ENCODE data around the gene KCNG4.
A peak's percentile ranks its signal among the peaks of the same experiment; 100 is the strongest.
"Not testable (repeated sequence)": the region's sequence is repeated elsewhere in the genome, so short reads cannot be mapped to it uniquely, and the experiment has no call there.

KCNG4 gene

DNA sequence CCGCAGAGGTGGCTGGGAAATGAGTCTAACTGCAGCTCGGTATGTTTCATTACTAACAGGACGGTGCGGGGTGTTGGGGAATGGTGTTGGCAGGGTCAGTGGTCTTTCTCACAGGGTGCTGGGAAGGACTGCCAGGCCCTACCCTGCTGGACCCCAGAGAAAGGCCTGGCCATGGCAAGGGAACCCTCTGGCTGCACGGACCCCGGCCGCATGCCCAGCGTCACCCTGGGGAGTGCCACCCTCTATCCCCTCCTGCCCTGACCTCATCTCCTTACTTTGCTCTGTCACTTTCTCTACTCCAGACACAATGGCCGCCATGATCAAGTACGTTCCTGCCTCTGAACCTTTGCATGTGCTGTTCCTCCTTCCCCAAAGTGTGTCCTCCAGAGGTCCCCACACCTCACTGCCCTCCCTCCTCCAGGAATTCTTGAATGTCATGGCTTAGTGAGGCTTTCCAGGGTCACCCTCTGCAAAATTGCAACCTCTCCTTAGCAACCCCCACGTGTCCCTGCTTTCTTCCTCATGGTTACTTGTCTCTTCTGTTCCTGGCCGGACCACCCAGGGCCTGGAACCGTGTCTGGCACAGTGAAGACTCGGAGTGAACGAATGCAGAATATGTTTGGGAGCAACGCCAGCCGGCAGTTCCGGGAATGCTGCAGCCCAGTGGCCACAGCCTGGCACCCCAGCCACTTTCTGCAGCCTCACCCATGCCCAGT, 33.7 kb downstream of the KCNG4 start:
- DNase-seq (ENCODE audit: low read depth), result no peak

DNA sequence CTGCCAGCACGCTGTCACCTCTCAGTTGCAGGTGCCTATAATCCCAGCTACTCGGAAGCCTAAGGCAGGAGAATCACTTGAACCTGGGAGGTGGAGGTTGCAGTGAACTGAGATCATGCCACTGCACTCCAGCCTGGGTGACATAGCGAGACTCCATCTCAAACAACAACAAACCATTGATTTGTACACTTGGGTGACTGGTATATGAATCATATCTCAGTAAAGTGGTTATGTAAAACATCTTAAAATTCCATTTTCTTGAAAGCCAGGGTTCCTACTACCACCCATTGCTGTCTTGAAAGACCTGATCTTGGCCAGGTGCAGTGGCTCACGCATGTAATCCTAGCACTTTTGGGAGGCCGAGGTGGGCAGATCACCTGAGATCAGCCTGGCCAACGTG, 34.7 kb downstream of the KCNG4 start:
- not testable (repeated sequence) for DNase-seq (ENCODE audit: low read depth)

DNA sequence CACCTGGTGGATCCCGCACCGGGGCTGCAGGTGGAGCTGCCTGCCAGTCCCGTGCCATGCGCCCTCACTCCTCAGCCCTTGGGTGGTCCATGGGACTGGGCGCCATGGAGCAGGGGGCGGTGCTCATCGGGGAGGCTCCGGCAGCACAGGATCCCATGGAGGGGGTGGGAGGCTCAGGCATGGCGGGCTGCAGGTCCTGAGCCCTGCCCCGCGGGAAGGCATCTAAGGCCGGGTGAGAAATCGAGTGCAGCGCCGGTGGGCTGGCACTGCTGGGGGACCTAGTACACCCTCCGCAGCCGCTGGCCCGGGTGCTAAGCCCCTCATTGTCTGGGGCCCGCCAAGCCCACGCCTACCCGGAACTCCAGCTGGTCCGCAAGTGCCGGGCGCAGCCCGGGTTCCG, 35.3 kb downstream of the KCNG4 start:
- DNase-seq (ENCODE audit: low read depth), result not testable (repeated sequence)

DNA sequence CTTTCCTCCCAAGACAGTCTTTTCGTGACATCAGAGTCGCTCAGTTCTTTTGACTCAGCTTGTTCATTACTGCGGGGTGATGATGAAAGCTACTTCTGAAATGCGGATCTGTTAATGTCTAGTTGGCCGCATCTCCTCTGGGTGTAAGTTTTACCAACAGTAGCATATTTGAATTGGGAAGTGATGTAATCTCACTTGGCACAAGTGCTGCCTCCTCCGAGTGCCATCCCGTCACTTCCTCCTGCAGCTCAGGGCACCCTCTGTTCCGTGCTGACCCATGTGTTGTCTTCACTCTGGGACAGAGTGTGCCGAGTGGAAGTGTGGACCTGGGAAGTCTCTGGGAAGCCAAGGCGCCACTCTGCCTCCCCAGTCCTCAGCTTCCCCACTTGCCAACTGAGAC, 40.0 kb downstream of the KCNG4 start:
- no peak for DNase-seq (ENCODE audit: low read depth)

DNA sequence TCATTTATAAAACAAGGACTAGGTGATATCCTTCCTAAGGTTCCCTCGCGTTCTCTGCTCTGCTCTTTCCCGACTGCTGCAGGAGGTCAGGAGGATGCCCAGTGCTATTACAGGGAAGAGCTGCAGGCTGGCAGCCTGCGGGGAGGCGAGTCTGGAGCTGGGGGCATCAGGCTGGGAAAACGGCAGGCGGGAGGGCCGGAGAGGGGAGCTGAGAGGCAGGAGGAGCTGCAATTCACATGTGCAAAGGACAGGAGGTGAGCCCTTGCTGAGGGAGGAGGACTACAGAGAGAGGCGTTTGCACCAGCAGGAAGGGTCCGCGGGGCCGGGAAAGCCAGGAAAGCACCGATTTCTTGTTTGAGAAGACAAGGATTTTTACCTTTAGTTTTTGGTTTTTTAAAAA, 40.7 kb downstream of the KCNG4 start:
- no peak for DNase-seq (ENCODE audit: low read depth)

DNA sequence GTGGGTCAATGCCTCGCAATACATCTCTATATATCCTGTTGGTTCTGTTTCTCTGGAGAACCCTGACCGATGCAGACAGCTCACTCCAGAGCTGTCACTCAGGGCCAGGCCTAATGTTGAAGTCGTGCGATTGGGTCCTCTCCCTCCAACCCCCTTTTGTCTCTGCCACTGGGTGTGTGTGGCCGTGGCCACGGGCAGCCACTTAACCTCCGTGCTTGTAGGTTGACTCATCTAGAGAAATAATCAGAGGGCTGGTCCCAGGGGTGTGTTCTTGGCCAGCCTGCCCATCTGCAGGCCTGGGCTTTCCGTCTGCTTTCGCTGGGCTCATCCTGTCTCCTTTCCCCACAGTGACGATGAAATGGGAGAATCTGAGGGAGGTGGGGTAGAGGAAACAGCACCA, 41.4 kb downstream of the KCNG4 start:
- DNase-seq (ENCODE audit: low read depth), result peak; percentile 68

DNA sequence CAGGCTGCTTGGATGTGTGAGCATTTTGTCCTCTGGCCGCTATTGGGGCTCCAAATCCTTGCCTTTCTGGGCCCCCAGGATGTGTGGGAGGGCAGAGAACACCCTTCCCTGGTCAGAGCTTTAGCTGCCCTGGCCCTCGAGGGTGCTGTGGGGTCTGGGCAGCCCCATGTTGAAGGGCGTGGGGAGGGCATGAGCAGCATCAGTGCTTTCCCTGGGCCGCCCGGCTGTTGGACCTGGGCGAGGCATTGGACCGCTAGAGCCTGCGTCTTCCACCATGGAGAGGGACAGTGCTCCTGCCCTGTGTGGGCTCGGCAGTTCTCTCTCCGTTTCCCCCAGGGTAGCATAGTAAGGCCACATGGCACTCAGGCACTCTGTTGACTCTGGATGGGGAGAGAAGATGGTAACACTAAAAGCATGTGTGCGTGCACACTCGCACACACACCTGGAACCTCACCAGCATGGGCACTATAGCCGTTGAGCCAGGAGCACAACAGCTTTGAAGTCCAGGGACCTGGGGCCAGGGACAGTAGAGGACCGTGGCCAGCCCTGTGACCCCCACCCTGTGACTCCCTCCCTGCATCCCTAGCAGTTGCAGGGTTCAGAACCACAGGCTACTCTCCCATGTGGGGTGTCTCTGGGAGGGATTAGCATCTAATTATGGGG, 42.2 kb downstream of the KCNG4 start:
- no peak for DNase-seq (ENCODE audit: low read depth)

DNA sequence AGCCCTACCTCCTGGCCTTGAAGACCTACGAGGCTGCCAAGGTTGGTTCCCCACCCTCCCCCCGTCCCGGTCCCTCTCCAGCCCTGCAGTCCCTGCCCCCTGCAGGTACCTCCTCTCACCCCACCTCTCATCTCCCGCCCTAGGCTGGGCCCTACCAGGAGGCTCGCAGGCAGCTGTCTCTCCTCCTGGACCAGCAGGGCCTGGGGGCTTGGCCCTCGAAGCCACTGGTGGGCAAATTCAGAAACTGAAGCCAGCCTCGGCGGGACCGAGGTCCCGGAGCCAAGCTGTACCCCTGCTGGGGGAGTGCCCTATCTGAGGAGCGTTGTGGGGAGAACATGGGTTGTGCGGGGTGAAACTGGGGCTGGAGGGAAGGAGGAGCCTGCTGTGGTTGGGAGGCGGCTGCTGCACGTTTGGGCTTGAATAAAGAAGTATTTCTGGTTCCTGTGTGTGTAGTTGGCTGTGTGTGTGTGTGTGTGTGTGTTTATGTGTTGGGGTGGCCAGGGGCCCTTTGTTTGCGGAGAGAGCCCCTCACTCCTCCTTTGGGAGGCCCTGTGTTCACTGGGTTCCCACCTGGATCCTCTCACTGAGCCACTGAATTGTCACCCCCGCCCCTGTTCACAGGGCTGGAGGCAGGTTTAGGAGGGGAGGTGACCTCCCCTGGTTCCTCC, 43.0 kb downstream of the KCNG4 start:
- DNase-seq (ENCODE audit: low read depth), result no peak

DNA sequence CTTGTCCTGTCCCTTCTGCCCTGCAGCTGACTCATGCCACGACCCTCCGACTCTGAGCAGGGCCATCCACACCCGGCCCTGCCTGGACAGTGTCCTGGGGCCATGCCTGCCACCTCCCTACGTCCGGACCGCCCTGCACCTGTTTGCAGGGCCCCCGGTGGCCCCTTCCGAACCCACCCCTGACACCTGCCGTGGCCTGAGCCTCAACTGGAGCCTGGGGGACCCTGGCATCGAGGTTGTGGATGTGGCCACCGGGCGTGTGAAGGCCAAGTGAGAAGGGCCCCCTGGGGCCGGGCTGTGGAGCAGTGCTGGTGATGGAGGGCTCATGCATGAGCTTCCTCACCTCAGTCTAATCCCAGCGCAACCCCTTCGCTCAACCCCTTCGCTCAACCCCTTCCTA, 43.7 kb downstream of the KCNG4 start:
- DNase-seq (ENCODE audit: low read depth), result no peak

DNA sequence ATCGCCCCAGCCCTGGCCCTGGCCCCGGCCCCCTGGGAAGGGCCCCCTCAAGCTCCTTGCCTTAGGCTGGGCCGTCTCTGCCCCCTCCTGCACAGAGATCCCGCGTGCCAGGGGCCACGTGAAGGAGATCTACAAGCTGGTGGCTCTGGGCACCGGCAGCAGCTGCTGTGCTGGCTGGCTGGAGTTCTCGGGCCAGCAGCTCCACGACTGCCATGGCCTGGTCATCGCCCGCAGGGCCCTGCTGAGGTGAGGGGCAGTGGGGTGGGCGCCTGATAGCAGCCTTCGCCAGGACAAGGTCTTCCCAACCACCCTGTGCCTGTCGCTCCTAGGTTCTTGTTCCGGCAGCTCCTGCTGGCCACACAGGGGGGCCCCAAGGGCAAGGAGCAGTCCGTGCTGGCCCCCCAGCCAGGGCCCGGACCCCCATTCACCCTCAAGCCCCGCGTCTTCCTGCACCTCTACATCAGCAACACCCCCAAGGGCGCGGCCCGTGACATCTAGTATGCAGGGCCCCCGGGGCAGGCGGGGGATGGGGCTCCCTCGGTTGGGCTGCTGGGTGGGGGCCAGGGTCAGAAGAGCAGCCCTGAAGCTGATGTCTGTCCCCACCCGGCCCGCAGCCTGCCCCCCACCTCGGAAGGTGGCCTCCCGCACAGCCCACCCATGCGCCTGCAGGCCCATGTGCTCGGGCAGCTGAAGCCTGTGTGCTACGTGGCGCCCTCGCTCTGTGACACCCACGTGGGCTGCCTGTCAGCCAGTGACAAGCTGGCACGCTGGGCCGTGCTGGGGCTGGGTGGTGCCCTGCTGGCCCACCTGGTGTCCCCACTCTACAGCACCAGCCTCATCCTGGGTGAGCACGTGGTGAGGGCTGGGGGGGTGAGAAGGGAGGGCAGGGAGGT, 44.4 kb downstream of the KCNG4 start:
- DNase-seq (ENCODE audit: low read depth), result no peak

DNA sequence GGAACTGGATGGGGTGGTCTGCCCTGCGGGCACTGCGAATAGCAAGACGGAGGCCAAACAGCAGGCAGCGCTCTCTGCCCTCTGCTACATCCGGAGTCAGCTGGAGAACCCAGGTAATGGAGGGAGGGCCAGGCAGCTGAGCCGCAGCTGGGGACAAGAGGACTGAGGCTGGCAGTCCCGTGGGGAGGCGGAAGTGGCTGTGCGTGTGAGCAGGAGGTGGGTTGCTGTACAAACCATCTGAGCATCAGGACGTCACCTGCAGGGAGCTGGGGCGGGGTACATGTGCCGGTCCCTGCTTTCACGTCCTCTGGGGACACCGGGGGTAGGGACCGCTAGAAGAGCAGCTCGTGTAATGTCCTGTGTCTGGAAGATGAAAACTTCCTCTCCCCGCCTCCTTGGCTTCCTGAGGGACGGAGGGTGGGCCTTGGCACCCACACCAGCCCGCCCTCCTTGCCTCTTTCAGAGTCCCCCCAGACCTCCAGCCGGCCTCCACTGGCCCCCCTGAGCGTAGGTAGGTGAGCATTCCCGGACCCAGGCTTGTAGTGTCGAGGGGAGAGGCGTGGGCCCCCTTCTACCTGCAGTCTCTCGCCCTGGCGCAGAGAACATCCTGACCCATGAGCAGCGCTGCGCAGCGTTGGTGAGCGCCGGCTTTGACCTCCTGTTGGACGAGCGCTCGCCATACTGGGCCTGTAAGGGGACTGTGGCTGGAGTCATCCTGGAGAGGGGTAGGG, 45.2 kb downstream of the KCNG4 start:
- no peak for DNase-seq (ENCODE audit: low read depth)

DNA sequence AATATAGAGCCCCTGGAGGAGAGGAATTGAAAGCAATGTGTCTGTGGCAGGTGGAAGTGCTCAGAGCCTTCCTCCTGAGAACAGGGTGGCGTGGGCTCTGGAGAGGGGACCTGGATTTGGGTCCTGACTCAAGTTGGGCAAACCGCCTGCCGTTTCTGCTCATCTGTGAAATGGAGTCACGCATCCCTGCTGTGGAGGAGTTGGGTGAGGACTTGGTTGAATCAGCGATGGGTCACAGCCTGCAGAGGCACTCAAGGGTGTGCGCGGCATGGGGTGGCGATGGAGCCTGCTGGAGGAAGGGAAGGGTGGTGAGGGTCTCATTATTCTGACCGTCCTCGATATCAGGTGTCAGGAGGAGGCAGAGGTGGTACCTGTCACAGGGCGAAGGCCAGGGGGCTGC, 45.8 kb downstream of the KCNG4 start:
- DNase-seq (ENCODE audit: low read depth), result no peak

DNA sequence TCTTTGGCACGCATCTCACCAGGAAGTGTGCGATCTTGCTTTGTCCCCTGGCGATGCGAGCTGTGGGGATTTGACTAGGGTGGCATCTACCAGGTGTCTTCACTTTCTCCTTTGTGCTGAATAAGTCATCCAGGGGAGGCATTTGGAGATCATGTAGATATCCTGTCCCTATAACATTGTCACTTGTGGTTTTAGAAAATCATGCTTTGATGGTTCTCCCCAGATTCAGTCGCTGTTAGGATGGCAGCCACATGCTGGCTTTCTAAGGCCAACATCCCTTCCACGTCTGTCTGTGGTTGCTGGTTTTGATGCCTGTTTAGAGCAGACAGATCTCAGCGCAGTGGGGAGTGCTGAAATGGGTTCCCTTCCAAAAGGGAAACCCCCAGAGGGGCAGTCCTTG, 46.3 kb downstream of the KCNG4 start:
- no peak for DNase-seq (ENCODE audit: low read depth)

DNA sequence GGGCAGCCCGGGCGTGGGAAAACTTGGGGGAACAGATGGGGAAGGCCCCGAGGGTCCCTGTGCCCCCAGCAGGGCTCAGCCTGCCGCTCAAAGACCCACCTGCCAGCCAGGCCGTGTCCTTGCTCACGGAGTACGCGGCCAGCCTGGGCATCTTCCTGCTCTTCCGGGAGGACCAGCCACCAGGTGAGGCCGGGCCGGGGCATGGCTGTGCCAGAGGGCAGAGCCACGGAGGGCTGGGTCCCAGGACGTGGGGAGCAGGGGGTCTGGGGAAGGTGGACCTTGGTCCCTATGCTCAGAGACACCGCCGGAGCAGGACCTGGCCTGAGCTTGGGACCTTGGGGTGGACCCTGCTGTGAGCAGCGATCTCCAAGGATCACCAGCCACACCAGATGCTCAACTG, 48.3 kb downstream of the KCNG4 start:
- DNase-seq (ENCODE audit: low read depth), result no peak

DNA sequence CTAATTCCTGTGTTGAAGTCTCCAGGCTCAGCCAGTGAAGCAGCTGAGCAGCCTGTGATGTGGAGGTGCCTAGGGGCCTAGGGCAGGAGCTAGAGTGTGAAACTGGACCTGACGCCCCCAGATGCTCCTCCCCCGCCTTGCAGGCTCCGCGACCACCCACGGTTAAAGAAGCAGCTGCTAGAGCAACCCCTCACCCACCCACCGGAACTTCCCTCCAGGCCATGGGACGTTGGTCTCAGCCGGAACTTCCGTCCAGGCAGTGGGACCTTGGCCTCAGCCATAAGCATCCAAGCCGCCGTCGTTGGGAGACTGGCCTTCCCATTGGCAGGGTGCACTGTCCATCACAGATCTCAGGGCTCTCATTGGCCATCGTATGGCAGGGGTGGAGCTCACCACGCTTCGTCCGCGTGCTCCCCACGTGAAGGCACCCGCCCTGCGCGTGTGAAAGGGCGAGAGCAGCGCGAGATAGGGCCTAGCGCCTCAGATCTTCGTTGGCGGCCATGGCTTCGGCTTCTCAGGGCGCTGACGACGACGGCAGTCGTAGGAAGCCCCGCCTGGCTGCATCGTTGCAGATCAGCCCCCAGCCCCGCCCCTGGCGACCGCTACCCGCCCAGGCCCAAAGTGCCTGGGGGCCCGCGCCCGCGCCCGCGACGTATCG, 49.0 kb downstream of the KCNG4 start, which contains the start of gene ADAD2:
TSS of gene ADAD2 (plus strand) at position 427 of the 658 bp plus-strand sequence. CDS start at position 501, 74 bp downstream.
- DNase-seq (ENCODE audit: low read depth), result no peak

DNA sequence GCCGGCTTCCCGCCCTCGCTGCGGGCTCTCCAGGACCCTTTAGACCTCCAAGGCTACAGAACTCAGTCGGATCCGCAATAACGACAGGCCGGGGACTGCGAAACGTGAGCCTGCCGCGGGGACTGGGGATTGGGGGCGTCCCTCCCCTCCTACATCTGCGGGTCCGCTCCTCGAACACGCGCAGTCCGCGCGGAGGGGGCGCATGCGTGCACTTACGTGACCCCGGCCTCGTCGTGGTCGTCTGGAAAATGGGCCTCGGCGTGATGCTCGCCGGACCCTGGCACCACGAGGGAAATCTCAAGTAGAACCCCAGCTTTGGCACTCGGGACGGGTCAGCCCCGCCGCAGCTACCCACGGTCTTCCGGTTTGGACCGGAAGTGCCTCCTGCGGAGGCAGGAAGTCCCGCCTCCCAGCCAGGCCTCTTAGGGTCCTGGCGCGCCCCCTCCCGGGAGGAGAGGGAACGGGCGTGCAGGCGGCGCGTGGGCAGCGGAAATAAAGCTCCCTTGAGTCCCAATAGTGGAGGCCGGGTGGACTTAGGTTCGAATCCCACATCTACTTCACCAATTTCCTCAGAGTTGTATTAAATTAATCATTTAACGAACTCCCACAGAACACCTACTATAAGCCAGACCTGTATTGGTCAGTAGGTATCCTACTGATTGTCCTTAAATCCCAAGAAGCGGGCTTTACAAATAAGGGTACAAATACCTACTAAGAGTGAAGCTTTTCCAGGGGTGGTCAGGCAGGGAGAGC, 53.0 kb downstream of the KCNG4 start, which contains the start of gene TAF1C:
TSS of gene TAF1C (minus strand) at position 373 of the 753 bp plus-strand sequence. CDS start 2,069 bp downstream, outside the sequence.
- DNase-seq (ENCODE audit: low read depth), result peak; percentile 88

DNA sequence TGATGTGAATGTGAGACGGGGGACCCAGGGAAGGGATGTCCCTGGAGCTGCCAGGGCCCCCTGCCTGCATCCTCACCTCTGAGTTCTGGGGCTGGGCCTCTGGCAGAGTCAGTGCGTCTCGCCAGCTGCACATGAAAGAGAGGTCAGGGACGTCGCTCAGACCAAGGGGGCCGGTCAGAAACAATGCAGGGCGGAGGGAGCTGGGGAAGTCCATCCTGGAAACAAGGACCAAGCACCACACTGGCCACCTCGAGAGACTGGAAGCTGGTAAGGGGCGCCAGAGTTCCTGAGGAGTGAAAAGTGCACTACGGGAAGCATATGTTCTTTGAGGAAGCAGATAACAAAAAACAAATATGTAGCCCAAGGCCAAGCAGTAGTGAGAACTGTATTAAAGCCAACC, 55.0 kb downstream of the KCNG4 start:
- no peak for DNase-seq (ENCODE audit: low read depth)

DNA sequence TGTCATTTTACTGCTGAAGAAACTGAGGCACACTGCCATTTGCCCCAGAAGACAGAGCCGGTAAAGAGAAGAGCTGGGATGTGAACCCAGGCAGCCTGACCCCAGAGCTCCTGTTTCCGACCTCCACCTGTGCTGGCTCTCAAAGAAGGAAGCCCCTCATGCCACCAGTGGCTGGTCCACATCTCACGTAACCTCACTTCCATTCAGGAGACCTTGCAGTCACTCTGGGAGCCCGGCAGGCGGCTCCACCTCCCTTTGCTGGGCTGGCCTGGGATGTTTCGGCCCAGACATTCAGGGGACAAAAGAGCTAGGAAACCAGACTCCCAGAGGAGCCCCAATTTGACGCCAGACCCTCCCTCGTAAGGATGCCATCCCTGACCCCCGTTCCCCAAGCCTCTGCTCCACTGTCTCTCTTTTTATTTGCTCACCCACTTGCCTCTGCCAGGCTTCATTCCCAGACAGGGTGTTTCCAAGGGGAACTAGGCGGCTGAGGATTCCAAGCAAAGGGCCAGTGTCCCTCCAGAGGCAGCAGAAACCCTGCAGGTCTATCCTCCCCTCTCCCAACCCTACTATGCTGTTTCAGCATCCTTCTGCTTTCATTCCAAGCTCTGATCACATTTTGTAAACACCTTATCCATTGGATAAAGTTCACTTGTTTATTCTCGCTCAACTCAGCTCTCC, 55.8 kb downstream of the KCNG4 start:
- no peak for DNase-seq (ENCODE audit: low read depth)

DNA sequence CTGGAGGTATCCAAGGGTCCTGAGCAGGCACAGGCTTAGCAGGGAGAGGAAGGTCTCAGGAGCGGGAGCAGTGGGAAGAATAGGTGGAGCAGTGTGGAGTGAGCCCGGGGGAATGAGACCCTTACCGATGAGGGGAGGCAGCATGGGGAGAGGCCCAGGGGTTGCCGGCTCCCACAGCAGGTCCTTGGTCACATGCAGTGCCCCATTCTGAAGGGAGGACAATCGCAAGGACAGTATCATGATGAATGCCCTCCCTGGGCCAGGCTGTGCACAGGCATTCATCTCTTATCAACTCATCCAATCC, 56.3 kb downstream of the KCNG4 start:
- no peak for DNase-seq (ENCODE audit: low read depth)
